Lower leg skin (tissue), 4 donors: ENCODE data around the gene ARHGAP22. TPM values are rescaled to one million over a fixed set of nuclear protein-coding genes. Genes with fewer than 3 reads are reported as not detected.

Experiments used
- DNase-seq, 2 donors: peaks; one replicate each; pipeline ENCODE4 v3.0.0-alpha.2; 2019; ENCODE audit warnings: low spot score in 2 of 2
- H3K4me3 ChIP-seq: fragments of 200-600 bp; sonication (generic); 2 replicates; pipeline ENCODE4 v1.5.1; 2017; ENCODE audit warnings: mild to moderate bottlenecking, low read depth; ENCODE audit not compliant: poor library complexity, severe bottlenecking
- CTCF ChIP-seq, 3 donors: fragments of 450-650 bp; IDR thresholded peaks; one replicate each; pipeline ENCODE4 v1.5.1; 2016; ENCODE audit warnings: antibody characterized with exemption in 3 of 3, mild to moderate bottlenecking in 3 of 3, moderate library complexity in 2 of 3
- POLR2A ChIP-seq, 2 donors: fragments of 450-650 bp; IDR thresholded peaks; one replicate each; pipeline ENCODE4 v1.6.1; 2016 to 2017; ENCODE audit warnings: antibody characterized with exemption in 2 of 2, mild to moderate bottlenecking in 1 of 2, moderate library complexity in 1 of 2
- WGBS, 2 donors: methylation state at CpG; one replicate each; pipeline ENCODE4 v1.1.5; 2018; 5-methylcytosine and 5-hydroxymethylcytosine counted together
- intact Hi-C: fragments of 100-400 bp; cut with DNase I; formaldehyde crosslinking; loops from one replicate; pipeline ENCODE4 v1.15.0; 2023; ENCODE audit warnings: low total_unique reads
- total RNA-seq, 4 donors: library from RNA; depleted of rRNA; stranded (reverse); fragments of >200 nt; gene quantifications; one replicate each; pipeline ENCODE4 v1.1.0, GENCODE V29; 2016

Gene ARHGAP22
- total RNA-seq, 4 donors from 2014 or later = 0.46 to 3.0 (median 1.4) TPM

- H3K4me3 ChIP-seq = no peak overlapping the region
- intact Hi-C loops = no loop called here
- TF ChIP-seq POLR2A (IDR thresholded peaks at IDR 0.05) (no peak), CTCF (IDR thresholded peaks at IDR 0.05) (no peak)
- DNase-seq = peak in 1 of 2 donors; percentile 64
- WGBS, 2 donors = 77% methylated on average over 7 to 8 of the region's 8 CpGs
Measured at GRCh38 chr10:48634984-48635557, 30.2 kb upstream of the ARHGAP22 start.

- no peak overlapping the region for H3K4me3 ChIP-seq
- no peak for TF ChIP-seq POLR2A (IDR thresholded peaks at IDR 0.05)
- no peak for TF ChIP-seq CTCF (IDR thresholded peaks at IDR 0.05)
- WGBS, 2 donors = 66 to 76% methylated on average over 5 of the region's 5 CpGs
- peak; percentile 56 to 86 for DNase-seq
- intact Hi-C loops = no loop called here
Measured at GRCh38 chr10:48634198-48634983, 29.5 kb upstream of the ARHGAP22 start.

GRCh38 chr10:48633381-48634197, 28.7 kb upstream of the ARHGAP22 start:
- WGBS, 2 donors = 87 to 88% methylated on average over 4 of the region's 4 CpGs
- intact Hi-C loops = no loop called here
- TF ChIP-seq CTCF (IDR thresholded peaks at IDR 0.05) (no peak), POLR2A (IDR thresholded peaks at IDR 0.05) (no peak)
- no peak overlapping the region for H3K4me3 ChIP-seq
- peak in 1 of 2 donors; percentile 65 for DNase-seq

- no peak for DNase-seq
- intact Hi-C loops = no loop called here
- no peak overlapping the region for H3K4me3 ChIP-seq
- 79 to 86% methylated on average over 1 of the region's 1 CpG for WGBS, 2 donors
- no peak for TF ChIP-seq POLR2A (IDR thresholded peaks at IDR 0.05)
Measured at GRCh38 chr10:48632166-48632565, 27.3 kb upstream of the ARHGAP22 start.

- WGBS, 2 donors = 83 to 93% methylated on average over 2 of the region's 2 CpGs
- H3K4me3 ChIP-seq = no peak overlapping the region
- intact Hi-C loops = no loop called here
- peak in 1 of 2 donors; percentile 59 for DNase-seq
- TF ChIP-seq CTCF (IDR thresholded peaks at IDR 0.05) (no peak), POLR2A (IDR thresholded peaks at IDR 0.05) (no peak)
Measured at GRCh38 chr10:48627984-48628609, 23.2 kb upstream of the ARHGAP22 start.
